Embryonic facial prominence (tissue), 1 donor: ENCODE data around the gene IPMK.
"Not testable (repeated sequence)": the region's sequence is repeated elsewhere in the genome, so short reads cannot be mapped to it uniquely, and the experiment has no call there.

ENCODE experiments used
- DNase-seq: peaks from one replicate; pipeline ENCODE4 v3.0.0-alpha.2; 2016; ENCODE audit errors: extremely low spot score

Gene IPMK

GRCh38 chr10:58220769-58221451 is 46.8 kb downstream of the IPMK start:
- no peak for DNase-seq

GRCh38 chr10:58219875-58220274 is 47.8 kb downstream of the IPMK start:
- no peak for DNase-seq

- DNase-seq = no peak
Observed at GRCh38 chr10:58217612-58218011, 50.1 kb downstream of the IPMK start.

- no peak for DNase-seq
Observed at GRCh38 chr10:58212622-58213021, 55.1 kb downstream of the IPMK start.

- DNase-seq = no peak
Observed at GRCh38 chr10:58210160-58210559, 57.5 kb downstream of the IPMK start.

GRCh38 chr10:58209669-58210068 is 58.0 kb downstream of the IPMK start:
- DNase-seq = no peak

GRCh38 chr10:58206251-58206650 is 61.4 kb downstream of the IPMK start:
- no peak for DNase-seq

- no peak for DNase-seq
Observed at GRCh38 chr10:58201704-58202103, 66.0 kb downstream of the IPMK start.

- DNase-seq = no peak
Observed at GRCh38 chr10:58189269-58189668, 78.4 kb downstream of the IPMK start.

- no peak for DNase-seq
Observed at GRCh38 chr10:58184120-58184670, 83.5 kb downstream of the IPMK start.

GRCh38 chr10:58180666-58181065 is 87.0 kb downstream of the IPMK start:
- DNase-seq = no peak

GRCh38 chr10:58179238-58179637 is 88.5 kb downstream of the IPMK start:
- no peak for DNase-seq

- DNase-seq = no peak
Observed at GRCh38 chr10:58178811-58179210, 88.9 kb downstream of the IPMK start.

GRCh38 chr10:58177362-58177947 is 90.2 kb downstream of the IPMK start:
- peak; percentile 22 for DNase-seq

- DNase-seq = no peak
Observed at GRCh38 chr10:58175990-58176900, 91.4 kb downstream of the IPMK start.

- DNase-seq = no peak
Observed at GRCh38 chr10:58174831-58175230, 92.9 kb downstream of the IPMK start.

GRCh38 chr10:58173391-58173790 is 94.3 kb downstream of the IPMK start:
- DNase-seq = no peak

GRCh38 chr10:58171146-58171545 is 96.5 kb downstream of the IPMK start:
- DNase-seq = no peak

- DNase-seq = no peak
Observed at GRCh38 chr10:58164517-58164916, 103.2 kb downstream of the IPMK start.

GRCh38 chr10:58158806-58159205 is 108.9 kb downstream of the IPMK start:
- DNase-seq = no peak

GRCh38 chr10:58157076-58157766 is 110.5 kb downstream of the IPMK start:
- no peak for DNase-seq

- not testable (repeated sequence) for DNase-seq
Observed at GRCh38 chr10:58155941-58156340, 111.8 kb downstream of the IPMK start.
